Epidermal melanocyte (primary cell): ENCODE results near the gene ZIC1.

Source experiments
- DNase-seq: peaks from one replicate; pipeline ENCODE4 v3.0.0; 2011; ENCODE audit warnings: low spot score; ENCODE audit not compliant: insufficient read length

ZIC1 gene

DNA sequence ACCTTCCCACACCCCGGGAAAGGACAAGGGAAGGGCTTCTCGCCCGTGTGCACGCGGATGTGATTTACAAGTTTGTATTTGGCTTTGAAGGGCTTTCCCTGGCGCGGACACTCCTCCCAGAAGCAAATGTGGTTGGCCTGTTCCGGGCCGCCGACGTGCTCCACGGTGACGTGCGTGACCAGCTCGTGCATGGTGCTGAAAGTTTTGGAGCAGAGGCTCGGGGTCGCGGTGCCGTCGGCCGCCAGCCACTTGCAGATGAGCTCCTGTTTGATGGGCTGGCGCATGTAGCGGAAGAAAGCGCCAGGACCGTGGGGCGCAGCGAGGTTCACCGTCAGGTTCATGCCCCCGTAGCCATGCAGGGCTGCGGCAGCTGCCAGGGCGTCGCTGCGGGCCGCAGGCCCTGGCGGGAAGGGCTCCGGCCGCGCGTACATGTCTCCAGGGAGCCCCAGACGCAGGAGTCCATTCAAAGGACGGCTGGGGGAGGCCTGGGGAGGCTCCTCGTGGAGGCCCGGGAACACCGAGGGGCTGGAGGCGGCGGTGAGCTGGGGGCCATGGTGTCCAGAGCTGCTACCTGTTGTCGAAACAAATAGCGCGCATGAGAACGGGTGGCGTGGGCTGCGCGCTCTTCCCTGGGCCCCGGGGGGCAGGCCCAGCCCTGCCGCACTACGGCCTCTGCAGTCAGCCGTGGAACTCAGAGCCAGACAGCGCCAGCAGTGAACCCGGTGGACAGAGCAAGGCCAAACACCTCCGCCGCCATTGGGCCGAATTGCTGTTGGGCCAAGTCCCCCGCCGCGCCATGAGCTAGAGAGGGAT, 13.1 kb upstream of the ZIC1 start:
- DNase-seq = no peak

GRCh38 chr3:147396712-147397046, 12.5 kb upstream of the ZIC1 start:
- no peak for DNase-seq

GRCh38 chr3:147397155-147397874, 11.8 kb upstream of the ZIC1 start:
- no peak for DNase-seq

DNA sequence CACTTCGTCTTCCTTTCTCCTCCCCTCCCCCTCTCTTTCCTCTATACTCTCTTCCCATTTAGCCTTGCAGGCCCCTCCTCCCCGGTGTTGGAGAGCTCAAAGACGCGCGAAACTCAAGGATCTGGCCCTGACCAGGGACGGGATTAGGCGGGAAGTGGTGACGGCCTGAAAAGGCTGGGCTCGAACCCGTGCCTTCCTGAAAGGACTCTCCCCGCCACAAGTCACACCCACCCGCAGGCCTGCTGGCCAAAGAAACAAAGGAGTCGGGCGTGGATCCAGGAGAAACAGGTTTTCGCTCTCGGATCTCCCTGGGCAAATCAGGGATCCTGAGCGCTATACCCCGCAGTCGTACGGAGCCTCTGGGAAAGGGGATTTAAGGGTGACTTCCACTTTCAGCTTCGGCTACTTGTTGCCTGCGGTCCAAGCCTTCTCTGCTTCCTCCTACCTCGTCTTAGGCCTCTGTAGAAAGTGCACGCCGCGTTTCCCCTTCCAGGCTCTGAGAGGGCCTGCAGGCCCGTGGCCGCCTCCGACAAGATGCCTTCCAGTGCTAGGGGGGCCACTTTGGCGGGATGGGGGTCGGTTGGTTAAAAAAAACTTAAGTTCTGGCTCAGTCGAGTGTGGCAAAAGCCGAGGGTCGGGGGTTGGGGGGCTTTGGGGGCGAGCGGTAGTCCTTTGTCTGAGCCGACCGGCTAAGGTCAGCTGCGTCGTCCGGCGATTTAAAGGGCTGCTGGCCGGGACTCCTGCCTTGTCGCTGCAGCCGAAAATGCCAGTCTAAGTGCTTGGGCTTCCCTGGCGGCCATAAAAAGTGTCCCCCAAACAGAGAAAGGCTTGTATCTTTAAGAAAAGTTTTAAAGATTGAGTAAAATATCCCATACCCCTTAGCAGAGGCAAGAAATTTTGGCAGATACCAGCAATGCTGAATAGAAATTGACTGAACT, 11.0 kb upstream of the ZIC1 start:
- DNase-seq = no peak

DNA sequence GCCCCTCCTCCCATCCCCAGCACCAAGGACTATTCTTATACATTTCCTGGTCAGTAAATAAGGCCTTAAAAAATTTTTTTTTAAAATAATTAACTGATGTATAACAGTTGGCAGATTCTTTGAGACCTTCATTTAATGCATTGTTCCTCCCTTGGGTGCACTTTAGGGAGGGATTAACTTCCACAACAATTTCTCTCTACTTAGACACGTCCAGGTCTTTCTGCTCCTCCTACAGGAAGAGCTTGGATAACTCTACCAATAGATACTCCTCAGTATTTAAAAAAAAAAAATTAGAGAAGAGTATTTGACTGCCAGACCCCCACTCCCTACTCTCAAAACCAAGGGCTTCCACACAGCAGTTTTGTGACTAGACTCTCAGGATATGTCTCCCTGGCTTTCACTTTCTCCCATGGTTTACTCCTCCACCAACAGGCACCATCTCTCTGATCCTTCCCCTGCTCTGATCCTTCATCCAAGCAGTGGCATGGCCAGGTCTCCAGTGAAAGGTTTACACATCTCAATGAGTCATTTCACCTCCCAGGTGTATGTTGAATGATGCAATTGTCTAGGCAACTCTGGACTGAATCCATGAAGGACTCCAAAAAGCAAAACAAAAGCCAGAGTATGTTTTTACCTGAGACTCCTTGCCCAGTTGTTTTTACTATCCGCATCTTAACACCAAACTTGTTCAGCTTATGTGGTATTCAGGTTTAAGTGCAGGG, 10.2 kb upstream of the ZIC1 start:
- DNase-seq = no peak

GRCh38 chr3:147400111-147400510, 9.1 kb upstream of the ZIC1 start:
- no peak for DNase-seq

GRCh38 chr3:147400999-147401398, 8.2 kb upstream of the ZIC1 start:
- DNase-seq = no peak

DNA sequence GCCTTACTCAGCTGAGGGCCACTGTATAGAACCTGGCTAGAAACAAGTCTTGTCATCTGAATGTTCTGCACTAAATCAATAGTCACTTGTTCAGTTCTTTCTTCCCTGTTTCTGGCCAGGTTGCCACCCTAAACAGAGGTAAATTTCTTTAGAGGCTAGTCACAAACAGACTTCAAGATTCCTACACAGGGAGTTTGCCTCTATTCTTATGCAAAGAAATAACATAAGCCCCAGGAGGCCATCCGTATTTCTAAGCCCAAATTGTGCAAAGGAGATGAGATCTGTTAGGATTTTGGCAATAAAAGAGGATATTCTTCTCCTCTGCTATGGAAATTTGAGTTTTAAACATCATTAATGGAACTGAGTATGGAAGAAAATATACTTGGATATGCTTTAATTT, 7.7 kb upstream of the ZIC1 start:
- no peak for DNase-seq

DNA sequence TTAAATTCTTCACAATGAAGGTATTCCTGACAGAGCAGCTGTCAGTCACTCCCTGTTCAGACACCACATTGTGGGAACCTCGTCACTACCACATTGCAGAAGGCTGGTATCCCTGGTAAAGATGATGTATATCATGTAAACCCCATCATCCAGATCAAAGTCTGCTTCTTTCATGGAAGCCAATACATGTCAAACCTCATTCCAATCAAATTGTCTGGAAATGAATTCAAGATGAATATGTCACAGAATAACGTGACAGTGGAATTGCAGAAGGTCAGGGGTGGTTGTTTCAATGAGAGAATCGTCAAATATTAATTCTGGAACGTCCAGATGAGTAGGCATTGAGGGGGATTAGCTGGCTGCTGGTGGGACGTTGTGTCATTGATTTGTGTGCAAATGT, 7.0 kb upstream of the ZIC1 start:
- DNase-seq = no peak

DNA sequence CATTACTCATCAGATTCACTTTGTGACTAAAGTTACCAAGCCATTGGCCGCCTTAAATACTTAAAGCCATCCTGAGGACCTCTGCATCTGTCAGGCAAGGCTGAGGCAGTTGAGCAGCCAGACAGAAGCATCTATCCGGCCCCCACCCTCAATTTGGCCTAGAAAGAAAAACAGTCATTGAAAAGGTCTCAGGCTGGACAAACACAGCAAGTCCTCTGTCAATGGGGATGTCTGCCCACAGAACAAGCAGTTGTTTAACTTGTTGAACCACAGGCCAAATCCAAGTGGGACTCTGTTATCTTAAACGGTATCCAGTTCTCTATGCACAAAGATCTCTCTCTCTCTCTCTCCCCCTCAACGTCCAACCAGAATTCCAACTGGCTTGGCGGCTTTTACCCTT, 5.7 kb upstream of the ZIC1 start:
- no peak for DNase-seq

GRCh38 chr3:147404000-147404799, 5.0 kb upstream of the ZIC1 start:
- no peak for DNase-seq

GRCh38 chr3:147404800-147405230, 4.3 kb upstream of the ZIC1 start:
- no peak for DNase-seq

DNA sequence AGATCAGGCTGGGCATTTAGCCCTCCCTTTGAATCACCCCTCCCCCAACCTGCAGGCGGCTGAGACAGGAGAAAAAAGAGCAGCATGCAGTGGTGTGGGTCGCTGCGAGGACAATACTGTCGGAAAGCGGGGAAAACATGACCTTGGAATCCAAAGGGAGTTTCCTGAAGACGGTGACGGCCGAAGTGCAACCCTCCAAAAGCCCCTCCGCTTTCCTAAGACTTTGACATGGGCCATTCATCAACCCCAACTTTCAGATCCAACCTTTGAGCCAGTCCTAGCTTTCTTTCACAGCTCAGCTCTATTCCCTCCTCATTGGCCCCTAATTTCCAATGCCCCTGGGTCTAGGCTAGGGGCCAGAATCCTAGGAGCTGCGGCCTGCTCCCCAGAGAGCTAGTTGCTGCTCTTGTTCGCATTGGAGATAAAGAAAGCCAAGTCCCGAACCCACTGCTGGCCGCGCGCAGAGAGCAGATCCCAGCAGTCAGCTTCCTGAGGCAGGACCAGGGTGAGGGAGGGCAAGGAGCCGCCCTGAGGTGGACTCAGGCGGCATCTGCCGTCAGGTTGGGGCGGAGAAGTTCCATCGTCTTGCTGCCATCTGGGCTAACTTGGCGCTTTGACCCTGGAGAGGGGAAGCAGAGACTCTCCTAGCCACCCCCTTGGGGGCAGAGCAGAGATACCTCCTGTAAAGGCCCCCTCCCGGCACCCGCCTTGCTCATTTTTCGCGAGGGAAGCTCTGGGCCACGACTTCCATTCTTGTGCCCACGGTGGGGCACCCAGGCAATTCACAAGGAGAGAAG, 3.7 kb upstream of the ZIC1 start:
- no peak for DNase-seq

GRCh38 chr3:147406028-147406931, 2.9 kb upstream of the ZIC1 start, which contains the start of gene ZIC4:
Gene ZIC4 (minus strand): TSS chr3:147406543. CDS start chr3:147402797, 3,746 bp downstream.
- peak; percentile 7 for DNase-seq

- DNase-seq = no peak
These were observed 2.1 kb upstream of the ZIC1 start for GRCh38 chr3:147407114-147407497.

DNA sequence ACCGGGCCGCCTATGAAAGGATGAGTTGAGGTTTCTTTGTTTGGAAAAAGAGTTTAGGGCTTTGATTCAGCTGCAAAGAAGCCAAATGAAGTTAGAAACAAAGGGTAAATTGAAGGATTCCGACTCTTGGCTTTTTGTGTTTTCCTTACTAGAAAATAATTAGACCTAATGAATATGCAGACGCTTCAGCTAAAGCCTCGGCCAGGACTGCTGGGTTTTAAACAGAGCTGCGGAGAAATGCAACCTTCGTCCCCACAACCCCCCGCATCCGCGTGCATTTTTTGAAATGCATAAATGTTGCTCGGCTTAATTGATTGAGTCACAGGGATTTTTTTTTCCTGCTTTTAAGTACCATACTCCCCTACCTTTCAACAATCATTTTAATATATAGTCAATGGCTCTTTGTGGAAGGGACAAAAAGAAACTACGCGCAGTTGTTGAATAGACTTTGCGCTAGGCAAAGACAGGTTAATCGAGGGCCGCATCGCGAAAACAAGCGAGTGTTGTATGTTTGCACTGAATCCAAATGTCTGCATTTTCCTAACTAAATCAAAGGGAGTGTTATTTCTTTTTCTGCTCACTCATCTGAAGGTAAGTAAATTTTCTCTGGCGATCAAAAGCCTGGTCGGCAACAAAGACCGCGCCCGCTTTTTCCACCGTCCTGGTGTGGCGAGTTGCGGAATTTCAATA, 1.5 kb upstream of the ZIC1 start:
- peak; percentile 3 for DNase-seq

DNA sequence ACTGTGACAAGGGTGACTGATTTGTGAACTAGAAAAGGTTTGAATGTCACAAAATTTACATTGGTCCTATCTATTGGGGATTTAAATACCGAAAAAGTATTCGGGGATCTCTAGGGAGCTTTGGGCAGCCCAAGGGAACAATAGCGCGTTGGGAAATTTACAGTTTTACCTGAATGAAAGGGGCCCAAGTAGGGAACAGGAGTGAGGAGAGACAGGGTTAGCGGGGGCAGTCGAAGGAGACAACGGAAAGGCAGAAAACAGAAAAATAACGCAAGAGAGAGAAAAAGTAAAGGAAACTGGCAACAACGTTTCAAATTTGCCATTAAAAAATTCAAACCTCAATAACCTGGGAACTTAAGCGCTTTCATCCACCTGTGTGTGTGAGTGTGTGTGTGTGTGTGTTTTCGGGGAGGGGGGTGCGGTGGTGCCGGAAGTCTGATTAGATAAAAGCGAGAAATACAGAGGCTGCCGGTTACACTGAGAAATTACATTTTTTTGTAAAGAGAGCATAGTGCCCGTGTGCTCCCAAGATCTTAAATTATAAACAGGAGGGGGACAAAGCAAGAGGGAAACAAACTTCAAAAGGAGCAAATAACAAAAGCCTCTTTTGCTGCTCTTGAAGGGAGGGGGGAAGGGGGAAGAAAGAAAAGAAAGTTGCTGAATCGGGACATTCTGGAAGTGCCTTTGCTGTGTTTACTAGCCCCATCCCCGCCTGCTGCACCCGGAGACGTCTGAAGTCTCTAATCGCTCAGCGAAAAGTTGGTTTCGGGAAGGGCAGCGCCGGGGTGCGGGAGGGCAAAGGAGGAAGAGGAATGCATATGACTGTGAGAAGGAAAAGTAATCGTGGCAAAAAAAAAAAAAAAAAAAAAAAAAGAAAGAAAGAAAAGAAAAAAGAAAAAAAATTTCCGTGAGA, 721 bp upstream of the ZIC1 start:
- peak; percentile 4 for DNase-seq
